ENCODE measurements around the gene DNAJC15. TPM values are rescaled to one million over a fixed set of nuclear protein-coding genes. Genes with fewer than 3 reads are reported as not detected.

The DNAJC15 gene
- total RNA-seq, 1 experiment from 2014 or later: 10.8 TPM

- DNase-seq (ENCODE audit: low read depth, low spot score) (no peak), ATAC-seq (no peak)
- Histone ChIP-seq H2AFZ (ENCODE audit: low read depth, low read length, poor library complexity, severe bottlenecking) (no peak overlapping the region), H4K20me1 (ENCODE audit: insufficient read depth) (no peaks in the 10 kb centered on the region), H3K4me1 (ENCODE audit: control insufficient read depth in 1 of 2, insufficient read depth in 2 of 2, low read length in 2 of 2) (peaks cover 0 to 4% of the 10 kb centered on the region in 2 experiments; a peak in 3 of 4 replicates), H3K9me2 (ENCODE audit: insufficient read depth) (no peaks in the 10 kb centered on the region), H3K4me3 (replicated peaks in 1 of 2; ENCODE audit: low read depth in 1 of 2, low read length in 2 of 2) (no peak overlapping the region), H3K79me2 (ENCODE audit: insufficient read depth, low read length) (no peaks in the 10 kb centered on the region), H3K9ac (ENCODE audit: low read length) (no peak overlapping the region), H3K27ac (ENCODE audit: low read depth, low read length) (no peak overlapping the region), H3K4me2 (ENCODE audit: low read length) (no peak overlapping the region), H3K9me3 (ENCODE audit: control insufficient read depth in 1 of 2, insufficient read depth in 1 of 2, low read depth in 1 of 2, low read length in 2 of 2) (no peaks in the 10 kb centered on the region), H3K36me3 (ENCODE audit: control insufficient read depth in 1 of 2, insufficient read depth in 2 of 2, low read length in 2 of 2) (no peaks in the 10 kb centered on the region), H3K27me3 (ENCODE audit: insufficient read depth, low read length) (no peaks in the 10 kb centered on the region)
- no TSS peak for BruUV-seq (replicated peaks)
- TF ChIP-seq ZFX (IDR thresholded peaks at IDR 0.05) (no peak), RAD21 (IDR thresholded peaks at IDR 0.05; ENCODE audit: low read depth) (no peak), YY1 (IDR thresholded peaks at IDR 0.05; ENCODE audit: extremely low read depth, insufficient replicate concordance, low read depth, low read length) (no peak), EZH2phosphoT487 (IDR thresholded peaks at IDR 0.05; ENCODE audit: borderline replicate concordance) (no peak), POLR2A (IDR thresholded peaks at IDR 0.05; ENCODE audit: borderline replicate concordance, extremely low read depth, insufficient read depth, insufficient read length) (no peak), ZBTB33 (IDR thresholded peaks at IDR 0.05; ENCODE audit: extremely low read depth, insufficient replicate concordance, low read length) (no peak), ELF1 (IDR thresholded peaks at IDR 0.05; ENCODE audit: borderline replicate concordance, low read depth) (no peak), CTCF (IDR thresholded peaks at IDR 0.05 in 2 of 3, conservative IDR thresholded peaks at IDR 0.05 in 1 of 3; ENCODE audit: borderline replicate concordance in 1 of 3, insufficient read depth in 1 of 3, low read depth in 2 of 3, low read length in 2 of 3) (no peak), ZNF274 (IDR thresholded peaks at IDR 0.05; ENCODE audit: low read depth, low read length) (no peak), CEBPB (IDR thresholded peaks at IDR 0.05; ENCODE audit: low read depth) (no peak), TCF7L2 (IDR thresholded peaks at IDR 0.05; ENCODE audit: borderline replicate concordance, extremely low read depth, insufficient read depth, insufficient read length) (no peak), CBX3 (IDR thresholded peaks at IDR 0.05; ENCODE audit: low read depth) (no peak), EGR1 (IDR thresholded peaks at IDR 0.05; ENCODE audit: low read depth) (no peak), JUND (IDR thresholded peaks at IDR 0.05) (no peak), FOSL1 (IDR thresholded peaks at IDR 0.05; ENCODE audit: low read depth) (no peak), SRF (IDR thresholded peaks at IDR 0.05; ENCODE audit: low read depth) (no peak), SP1 (IDR thresholded peaks at IDR 0.05; ENCODE audit: low read depth) (no peak)
- TF ChIP-seq, protein P1, sequence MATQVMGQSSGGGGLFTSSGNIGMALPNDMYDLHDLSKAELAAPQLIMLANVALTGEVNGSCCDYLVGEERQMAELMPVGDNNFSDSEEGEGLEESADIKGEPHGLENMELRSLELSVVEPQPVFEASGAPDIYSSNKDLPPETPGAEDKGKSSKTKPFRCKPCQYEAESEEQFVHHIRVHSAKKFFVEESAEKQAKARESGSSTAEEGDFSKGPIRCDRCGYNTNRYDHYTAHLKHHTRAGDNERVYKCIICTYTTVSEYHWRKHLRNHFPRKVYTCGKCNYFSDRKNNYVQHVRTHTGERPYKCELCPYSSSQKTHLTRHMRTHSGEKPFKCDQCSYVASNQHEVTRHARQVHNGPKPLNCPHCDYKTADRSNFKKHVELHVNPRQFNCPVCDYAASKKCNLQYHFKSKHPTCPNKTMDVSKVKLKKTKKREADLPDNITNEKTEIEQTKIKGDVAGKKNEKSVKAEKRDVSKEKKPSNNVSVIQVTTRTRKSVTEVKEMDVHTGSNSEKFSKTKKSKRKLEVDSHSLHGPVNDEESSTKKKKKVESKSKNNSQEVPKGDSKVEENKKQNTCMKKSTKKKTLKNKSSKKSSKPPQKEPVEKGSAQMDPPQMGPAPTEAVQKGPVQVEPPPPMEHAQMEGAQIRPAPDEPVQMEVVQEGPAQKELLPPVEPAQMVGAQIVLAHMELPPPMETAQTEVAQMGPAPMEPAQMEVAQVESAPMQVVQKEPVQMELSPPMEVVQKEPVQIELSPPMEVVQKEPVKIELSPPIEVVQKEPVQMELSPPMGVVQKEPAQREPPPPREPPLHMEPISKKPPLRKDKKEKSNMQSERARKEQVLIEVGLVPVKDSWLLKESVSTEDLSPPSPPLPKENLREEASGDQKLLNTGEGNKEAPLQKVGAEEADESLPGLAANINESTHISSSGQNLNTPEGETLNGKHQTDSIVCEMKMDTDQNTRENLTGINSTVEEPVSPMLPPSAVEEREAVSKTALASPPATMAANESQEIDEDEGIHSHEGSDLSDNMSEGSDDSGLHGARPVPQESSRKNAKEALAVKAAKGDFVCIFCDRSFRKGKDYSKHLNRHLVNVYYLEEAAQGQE (IDR thresholded peaks at IDR 0.05; ENCODE audit: low read depth): no peak
- TF ChIP-seq, protein P2, sequence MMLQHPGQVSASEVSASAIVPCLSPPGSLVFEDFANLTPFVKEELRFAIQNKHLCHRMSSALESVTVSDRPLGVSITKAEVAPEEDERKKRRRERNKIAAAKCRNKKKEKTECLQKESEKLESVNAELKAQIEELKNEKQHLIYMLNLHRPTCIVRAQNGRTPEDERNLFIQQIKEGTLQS (IDR thresholded peaks at IDR 0.05): no peak
- TF ChIP-seq, protein P3, sequence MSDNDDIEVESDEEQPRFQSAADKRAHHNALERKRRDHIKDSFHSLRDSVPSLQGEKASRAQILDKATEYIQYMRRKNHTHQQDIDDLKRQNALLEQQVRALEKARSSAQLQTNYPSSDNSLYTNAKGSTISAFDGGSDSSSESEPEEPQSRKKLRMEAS (IDR thresholded peaks at IDR 0.05): no peak
- RAD21 ChIA-PET (ENCODE audit: low non-redundant PET in 1 of 2, low total read pairs in 2 of 2, uncharacterized antibody in 2 of 2, unreplicated experiment in 2 of 2): no interaction called here
- CTCF ChIA-PET: no interaction called here
- intact Hi-C loops (cut with micrococcal nuclease): no loop called here
- POLR2A ChIA-PET: no interaction called here
Observed at GRCh38 chr13:43102304-43102703, 78.9 kb downstream of the DNAJC15 start.

Data from HCT116 (cell line).